ENCODE measurements around the gene TCF7L1.

Gene TCF7L1

DNA sequence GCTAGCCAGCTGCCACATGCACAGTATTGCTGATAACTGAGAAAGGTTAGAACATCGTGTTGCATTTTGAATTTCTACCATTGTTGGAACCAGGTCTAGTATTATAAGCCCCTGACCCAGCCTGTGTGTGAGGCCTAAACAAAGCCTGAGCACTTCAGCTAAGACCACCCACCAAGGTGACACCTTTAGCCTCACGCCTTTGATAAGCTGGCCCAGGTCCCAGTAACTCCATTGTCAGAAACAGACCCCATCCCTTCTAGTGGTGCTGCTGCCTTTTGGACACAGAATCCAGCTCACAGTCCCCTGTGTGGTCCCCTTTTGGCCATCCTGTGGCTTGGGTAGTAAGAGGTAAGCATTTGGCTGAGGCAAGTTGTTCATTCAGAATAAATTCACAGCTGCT, 223.0 kb downstream of the TCF7L1 start:
- no peak for DNase-seq (ENCODE audit: low spot score)

DNA sequence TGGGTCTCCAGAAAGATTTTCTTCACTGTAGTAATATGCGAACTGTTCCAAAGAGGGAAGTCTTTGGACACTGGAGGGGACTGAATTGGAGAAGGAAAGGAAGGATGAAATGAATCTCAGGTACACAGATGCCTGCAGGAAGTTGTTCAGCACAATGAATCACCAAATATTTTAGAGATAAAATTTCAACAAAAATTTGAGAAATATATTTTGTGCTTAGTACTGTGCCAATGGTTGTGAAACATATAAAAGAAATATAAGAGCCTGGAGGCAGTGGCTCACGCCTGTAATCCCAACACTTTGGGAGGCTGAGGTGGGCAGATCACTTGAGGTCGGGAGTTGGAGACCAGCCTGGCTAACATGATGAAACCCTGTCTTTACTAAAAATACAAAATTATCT, 224.5 kb downstream of the TCF7L1 start:
- DNase-seq (ENCODE audit: low spot score): no peak
